Measurements from ENCODE around the gene TMEM117.
A peak's percentile ranks its signal among the peaks of the same experiment; 100 is the strongest.

TMEM117 gene

DNA sequence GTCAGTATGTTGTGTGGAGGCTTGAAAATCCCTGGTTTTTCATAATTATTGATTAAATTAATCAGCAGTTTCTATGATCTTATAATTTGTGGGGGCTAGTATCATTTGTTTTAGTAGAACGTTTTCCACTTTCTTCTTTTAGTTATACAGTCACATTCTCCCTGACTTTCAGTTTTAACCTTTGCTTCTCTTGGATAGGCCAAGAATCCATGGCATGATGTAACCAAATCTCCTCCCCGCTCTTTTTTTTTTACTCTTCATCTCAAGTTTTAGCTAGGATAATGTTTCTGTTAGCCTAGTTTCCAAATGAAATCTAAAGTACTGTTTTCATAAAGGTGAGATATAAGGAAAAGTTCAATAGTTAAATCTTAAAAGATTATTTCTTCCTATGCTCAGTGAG is 106.5 kb downstream of the TMEM117 start:
- DNase-seq (no peak), ATAC-seq (no peak)
- no peaks in the 10 kb centered on the region for H3K9me3 Mint-ChIP-seq
- no peak overlapping the region for H3K4me3 Mint-ChIP-seq
- H3K27ac Mint-ChIP-seq, result no peak overlapping the region
- no peaks in the 10 kb centered on the region for H3K4me1 Mint-ChIP-seq
- no peaks in the 10 kb centered on the region for H3K27me3 Mint-ChIP-seq

DNA sequence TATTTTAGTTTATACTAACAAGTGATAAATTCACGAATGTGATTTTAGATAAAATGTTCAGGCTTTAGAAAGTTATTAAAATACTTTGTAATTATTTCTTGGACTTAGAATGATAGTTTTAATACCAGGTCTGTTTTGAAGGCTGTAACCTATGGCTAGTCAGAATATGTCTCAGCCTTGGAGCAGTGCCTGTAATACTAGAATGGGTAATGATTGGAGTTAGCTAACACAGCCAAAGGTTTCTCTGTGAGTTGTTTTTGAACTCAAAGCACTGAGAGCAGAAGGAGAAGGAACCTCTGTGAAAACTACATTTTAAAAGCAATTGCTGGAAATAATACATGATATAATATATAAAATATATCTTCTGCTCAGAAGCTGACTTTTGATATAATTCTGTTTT is 110.1 kb downstream of the TMEM117 start:
- no peaks in the 10 kb centered on the region for H3K4me1 Mint-ChIP-seq
- DNase-seq (no peak), ATAC-seq (no peak)
- no peaks in the 10 kb centered on the region for H3K27me3 Mint-ChIP-seq
- no peak overlapping the region for H3K4me3 Mint-ChIP-seq
- no peak overlapping the region for H3K27ac Mint-ChIP-seq
- no peaks in the 10 kb centered on the region for H3K9me3 Mint-ChIP-seq

DNA sequence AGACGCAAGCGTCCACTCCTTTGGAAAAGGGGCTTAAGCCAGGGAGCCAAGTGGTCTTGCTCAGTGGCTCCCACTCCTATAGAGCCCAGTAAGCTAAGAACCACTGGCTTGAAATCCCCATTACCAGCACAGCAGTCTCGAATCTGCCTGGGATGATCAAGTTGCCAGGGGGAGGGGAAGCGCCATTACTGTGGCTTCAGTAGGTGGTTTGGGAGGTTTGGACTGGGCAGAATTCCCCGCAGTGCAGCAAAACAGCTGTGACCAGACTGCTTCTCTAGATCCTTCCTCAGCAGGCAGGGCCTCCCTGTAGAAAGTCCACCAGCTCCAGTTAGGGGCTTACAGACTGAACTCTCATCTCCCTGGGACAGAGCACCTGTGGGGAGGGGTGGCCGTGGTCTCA is 115.4 kb downstream of the TMEM117 start:
- Mint-ChIP-seq H3K27me3 (no peaks in the 10 kb centered on the region), H3K4me1 (peaks cover 6% of the 10 kb centered on the region), H3K4me3 (no peak overlapping the region), H3K9me3 (peaks cover 7 to 15% of the 10 kb centered on the region in 2 donors), H3K27ac (peak overlapping the region in 1 of 2 donors; percentile 45)
- DNase-seq, result no peak
- ATAC-seq, result no peak

DNA sequence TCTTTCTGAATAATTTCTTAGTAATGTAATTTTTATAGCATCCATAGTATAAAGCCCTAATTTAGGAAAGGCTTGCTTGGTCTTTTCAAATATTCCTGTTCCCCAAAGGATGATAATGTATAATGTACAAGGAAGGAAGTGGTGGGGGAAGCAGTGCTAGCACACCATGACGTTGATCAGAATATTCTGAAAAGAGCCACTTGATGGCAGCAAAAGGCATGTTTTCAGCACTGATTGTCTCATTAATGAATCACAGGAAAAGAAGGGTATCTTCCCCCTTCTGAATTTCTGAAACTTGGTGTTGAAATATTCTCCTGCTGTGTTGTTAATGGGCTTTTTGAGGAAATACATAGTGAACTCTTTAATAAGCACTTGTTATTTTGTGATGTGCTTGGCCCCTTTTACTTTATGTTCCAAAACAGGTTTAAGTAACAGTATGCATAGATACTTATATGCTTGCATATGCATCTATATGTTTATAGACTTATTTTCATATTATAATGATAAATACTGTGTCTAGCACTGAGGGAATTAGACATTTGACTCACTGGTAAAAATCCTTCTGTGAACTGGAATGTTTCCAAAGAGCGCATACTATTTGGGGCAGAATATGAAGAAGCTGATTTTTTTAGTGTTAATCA is 122.0 kb downstream of the TMEM117 start:
- Mint-ChIP-seq H3K4me1 (peaks cover 6% of the 10 kb centered on the region), H3K27me3 (no peaks in the 10 kb centered on the region), H3K9me3 (peaks cover 0 to 8% of the 10 kb centered on the region in 2 donors), H3K4me3 (no peak overlapping the region), H3K27ac (no peak overlapping the region)
- ATAC-seq (peak; percentile 76), DNase-seq (peak; percentile 8 to 13)

DNA sequence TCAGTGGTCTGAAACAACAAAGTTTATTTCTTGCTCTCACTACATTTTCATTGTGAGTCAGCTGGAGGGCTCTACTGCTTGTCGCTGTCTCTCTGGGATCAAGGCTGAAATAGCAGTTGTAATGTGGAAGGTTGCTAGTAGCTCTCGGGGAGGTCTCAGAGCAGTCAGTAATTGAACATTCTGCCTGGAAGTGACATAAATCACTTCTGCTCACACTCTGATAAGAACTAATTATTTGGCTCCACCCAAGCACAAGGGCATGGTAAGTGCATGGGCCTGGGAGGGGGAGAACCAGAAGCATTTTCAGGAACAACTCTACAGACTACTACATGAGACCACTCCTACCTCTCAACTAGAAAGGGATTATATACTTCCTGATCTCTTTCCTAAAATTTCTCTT is 128.2 kb downstream of the TMEM117 start:
- ATAC-seq (no peak), DNase-seq (no peak)
- Mint-ChIP-seq H3K27ac (no peak overlapping the region), H3K27me3 (no peaks in the 10 kb centered on the region), H3K4me1 (no peaks in the 10 kb centered on the region), H3K4me3 (no peak overlapping the region), H3K9me3 (no peaks in the 10 kb centered on the region)

DNA sequence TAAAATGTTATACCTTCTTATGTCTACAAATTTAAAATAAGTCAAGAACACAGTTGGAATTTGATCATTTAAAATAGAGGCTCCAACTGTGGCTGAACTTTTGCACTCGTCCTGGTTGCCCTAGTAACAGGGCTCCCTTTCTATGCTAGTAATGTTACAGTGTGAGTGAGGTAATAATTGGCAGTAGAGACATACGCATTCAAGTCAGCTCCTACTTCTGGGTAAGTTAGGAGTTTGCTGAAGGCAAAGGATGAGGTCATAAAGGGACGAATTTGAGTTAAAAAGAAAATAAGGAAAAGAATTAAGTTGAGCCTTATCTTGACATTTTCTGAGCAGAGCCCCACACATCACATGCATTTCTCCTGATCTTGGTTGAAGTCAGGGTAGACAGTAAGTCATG is 129.1 kb downstream of the TMEM117 start:
- Mint-ChIP-seq H3K27me3 (no peaks in the 10 kb centered on the region), H3K27ac (no peak overlapping the region), H3K9me3 (no peaks in the 10 kb centered on the region), H3K4me1 (no peaks in the 10 kb centered on the region), H3K4me3 (no peak overlapping the region)
- ATAC-seq (no peak), DNase-seq (no peak)

DNA sequence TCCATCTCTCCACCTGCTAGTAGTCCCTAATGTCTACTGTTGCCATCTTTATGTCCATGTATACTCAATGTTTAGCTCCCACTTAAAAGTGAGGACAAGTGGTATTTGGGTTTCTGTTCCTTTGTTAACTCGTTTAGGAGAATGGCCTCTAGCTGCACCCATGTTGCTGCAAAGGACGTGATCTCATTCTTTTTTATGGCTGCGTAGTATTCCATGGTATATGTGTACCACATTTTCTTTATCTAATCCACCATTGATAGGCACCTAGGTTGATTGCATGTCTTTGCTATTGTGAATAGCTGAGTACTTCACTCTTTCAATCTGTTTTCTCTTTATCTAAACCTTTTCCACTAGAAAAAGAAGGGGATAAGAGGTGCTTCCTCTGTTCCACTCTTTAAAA is 130.0 kb downstream of the TMEM117 start:
- Mint-ChIP-seq H3K4me1 (no peaks in the 10 kb centered on the region), H3K9me3 (no peaks in the 10 kb centered on the region), H3K27me3 (no peaks in the 10 kb centered on the region), H3K4me3 (no peak overlapping the region), H3K27ac (no peak overlapping the region)
- no peak for ATAC-seq
- DNase-seq, result no peak

DNA sequence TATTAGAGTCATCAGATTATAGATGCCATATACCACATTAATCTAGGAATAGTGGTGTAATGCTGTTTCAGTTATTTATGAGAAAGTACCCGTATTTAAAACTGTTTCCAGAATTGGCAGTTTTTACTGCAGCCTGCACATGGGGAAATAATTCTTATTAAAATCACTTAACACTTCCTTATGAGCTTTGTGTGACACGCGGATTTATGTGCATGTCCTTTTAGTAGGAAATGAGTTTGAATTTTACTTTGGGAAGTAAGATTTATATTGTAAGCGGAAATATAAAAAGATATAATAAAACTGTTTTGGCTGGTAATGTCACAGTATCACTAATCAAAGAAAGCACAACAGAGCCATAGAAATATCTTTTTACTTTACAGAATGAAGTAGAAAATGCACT is 132.9 kb downstream of the TMEM117 start:
- no peak for ATAC-seq
- Mint-ChIP-seq H3K9me3 (no peaks in the 10 kb centered on the region), H3K27me3 (no peaks in the 10 kb centered on the region), H3K4me3 (no peak overlapping the region), H3K27ac (no peak overlapping the region), H3K4me1 (no peaks in the 10 kb centered on the region)
- no peak for DNase-seq

DNA sequence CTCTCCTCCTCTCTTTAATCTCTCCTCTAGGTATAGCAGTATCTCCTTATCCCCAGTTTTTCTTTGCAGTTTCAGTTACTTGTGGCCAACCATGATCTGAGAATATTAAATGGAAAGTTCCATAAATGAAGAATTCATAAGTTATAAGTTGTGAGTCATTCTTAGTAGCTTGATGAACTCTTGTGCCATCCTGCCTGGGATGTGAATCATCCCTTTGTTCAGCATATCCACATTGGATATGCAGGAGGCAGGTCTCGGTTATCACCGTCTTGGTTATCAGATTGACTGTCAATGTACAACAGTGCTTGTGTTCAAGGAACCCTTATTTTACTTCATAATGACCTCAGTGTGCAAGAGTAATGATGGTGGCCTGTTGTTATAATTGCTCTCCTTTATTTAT is 134.0 kb downstream of the TMEM117 start:
- DNase-seq, result no peak
- Mint-ChIP-seq H3K4me1 (no peaks in the 10 kb centered on the region), H3K27ac (no peak overlapping the region), H3K27me3 (no peaks in the 10 kb centered on the region), H3K4me3 (no peak overlapping the region), H3K9me3 (no peaks in the 10 kb centered on the region)
- no peak for ATAC-seq

DNA sequence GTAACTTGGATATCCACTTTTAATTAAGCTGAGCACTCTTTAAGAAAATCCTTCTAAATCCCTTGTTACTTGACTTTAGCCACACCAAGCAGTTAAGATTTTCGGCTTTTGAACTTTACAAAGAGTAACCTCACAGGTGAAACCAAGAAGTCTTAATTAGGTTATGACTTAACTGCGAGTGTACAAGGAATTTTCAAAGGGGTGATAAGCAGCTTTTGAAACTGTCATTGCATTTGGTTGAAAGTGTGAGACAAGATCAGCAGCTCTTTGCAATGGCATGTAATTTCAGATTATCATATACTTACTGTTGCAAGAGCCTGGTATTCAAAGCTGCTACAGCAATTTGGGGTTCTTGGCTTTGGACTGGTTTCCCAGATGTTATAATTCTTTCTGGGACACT is 137.5 kb downstream of the TMEM117 start:
- ATAC-seq (no peak), DNase-seq (no peak)
- H3K27ac Mint-ChIP-seq, result no peak overlapping the region
- H3K9me3 Mint-ChIP-seq, result peaks cover 12 to 25% of the 10 kb centered on the region in 2 donors
- H3K4me1 Mint-ChIP-seq, result no peaks in the 10 kb centered on the region
- no peak overlapping the region for H3K4me3 Mint-ChIP-seq
- H3K27me3 Mint-ChIP-seq, result no peaks in the 10 kb centered on the region

DNA sequence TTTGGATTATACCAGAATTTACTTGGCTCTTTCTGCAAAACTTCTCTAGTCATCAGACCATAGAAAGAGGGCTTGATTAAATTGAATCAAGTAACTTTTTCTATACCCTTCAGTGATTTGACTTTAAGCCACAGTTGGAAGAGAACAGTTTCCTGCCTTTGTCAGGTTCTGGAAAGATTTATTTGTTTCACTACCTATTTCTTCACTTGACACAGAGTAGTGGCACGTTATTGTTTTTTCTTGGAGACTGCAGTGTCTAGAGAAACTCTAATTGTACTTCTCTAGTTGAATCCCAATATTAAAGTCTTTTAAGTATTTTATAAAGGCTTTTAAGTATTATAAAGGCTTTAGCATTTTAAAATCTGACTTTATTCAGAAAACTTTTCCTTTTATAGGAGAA is 138.1 kb downstream of the TMEM117 start:
- H3K27ac Mint-ChIP-seq, result no peak overlapping the region
- H3K4me3 Mint-ChIP-seq, result no peak overlapping the region
- no peaks in the 10 kb centered on the region for H3K4me1 Mint-ChIP-seq
- no peak for DNase-seq
- ATAC-seq, result no peak
- H3K27me3 Mint-ChIP-seq, result no peaks in the 10 kb centered on the region
- H3K9me3 Mint-ChIP-seq, result peaks cover 12 to 29% of the 10 kb centered on the region in 2 donors

DNA sequence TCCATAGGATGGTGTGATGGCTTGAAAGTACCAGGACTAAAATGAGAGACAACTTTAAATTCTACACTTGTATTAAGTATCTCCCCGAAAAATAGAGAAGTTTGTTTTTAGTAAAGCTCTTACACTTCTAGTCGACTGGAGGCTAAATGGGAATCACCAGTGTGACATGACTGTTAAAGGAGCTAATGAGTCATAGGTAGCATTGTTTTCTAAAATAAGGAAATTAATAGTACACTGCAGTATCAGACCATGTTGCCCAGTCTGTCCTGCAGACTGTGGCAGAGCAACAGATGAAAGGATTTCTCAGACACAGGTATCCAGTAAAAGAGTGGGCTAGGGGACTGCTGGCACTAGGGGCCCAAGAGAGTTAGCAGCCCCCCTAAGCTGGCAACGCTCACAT is 140.1 kb downstream of the TMEM117 start:
- Mint-ChIP-seq H3K27ac (no peak overlapping the region), H3K4me1 (no peaks in the 10 kb centered on the region), H3K9me3 (peaks cover 16 to 38% of the 10 kb centered on the region in 2 donors), H3K27me3 (no peaks in the 10 kb centered on the region), H3K4me3 (no peak overlapping the region)
- DNase-seq (no peak), ATAC-seq (no peak)

DNA sequence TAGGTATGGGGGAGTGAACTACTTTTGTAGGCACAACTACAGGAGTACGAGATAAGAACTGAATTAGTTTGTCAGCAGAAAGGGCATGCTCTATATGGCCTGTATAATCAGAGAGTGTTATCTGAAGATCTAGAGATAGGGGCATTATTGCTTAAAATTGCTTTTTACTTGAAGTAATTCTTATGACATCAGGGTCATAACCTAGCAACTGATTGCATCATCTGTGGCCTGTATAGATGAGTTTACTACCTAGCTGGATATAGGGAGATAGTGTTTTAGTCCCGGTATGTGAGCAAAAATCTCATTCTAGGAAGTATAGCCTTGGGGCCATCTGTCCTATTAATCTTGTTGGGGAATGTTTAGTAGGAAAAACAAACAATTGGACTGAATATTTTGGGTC is 142.7 kb downstream of the TMEM117 start:
- no peak for ATAC-seq
- H3K4me3 Mint-ChIP-seq, result no peak overlapping the region
- no peaks in the 10 kb centered on the region for H3K4me1 Mint-ChIP-seq
- no peak for DNase-seq
- H3K9me3 Mint-ChIP-seq, result peaks cover 16 to 38% of the 10 kb centered on the region in 2 donors
- H3K27me3 Mint-ChIP-seq, result no peaks in the 10 kb centered on the region
- H3K27ac Mint-ChIP-seq, result no peak overlapping the region

DNA sequence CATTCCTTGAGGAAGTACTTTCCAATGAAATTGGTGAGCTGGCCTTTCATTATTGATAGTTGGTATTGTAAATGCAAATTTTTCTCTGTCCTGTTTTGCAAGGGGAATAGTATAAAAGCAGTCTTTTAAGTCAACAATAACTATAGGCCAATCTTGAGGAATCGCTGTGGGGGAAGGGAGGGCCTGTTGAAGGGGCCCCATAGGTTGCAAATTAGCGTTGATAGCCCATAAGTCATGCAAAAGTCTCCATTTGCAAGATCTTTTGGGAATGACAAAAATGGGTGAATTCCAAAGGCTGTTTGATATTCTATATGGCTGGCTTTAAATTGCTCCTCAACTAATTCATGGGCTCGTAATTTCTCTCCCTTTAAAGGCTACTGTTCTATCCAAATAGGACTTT is 143.6 kb downstream of the TMEM117 start:
- Mint-ChIP-seq H3K27me3 (no peaks in the 10 kb centered on the region), H3K9me3 (peaks cover 16 to 38% of the 10 kb centered on the region in 2 donors), H3K4me1 (no peaks in the 10 kb centered on the region), H3K4me3 (no peak overlapping the region), H3K27ac (no peak overlapping the region)
- DNase-seq (no peak), ATAC-seq (no peak)

DNA sequence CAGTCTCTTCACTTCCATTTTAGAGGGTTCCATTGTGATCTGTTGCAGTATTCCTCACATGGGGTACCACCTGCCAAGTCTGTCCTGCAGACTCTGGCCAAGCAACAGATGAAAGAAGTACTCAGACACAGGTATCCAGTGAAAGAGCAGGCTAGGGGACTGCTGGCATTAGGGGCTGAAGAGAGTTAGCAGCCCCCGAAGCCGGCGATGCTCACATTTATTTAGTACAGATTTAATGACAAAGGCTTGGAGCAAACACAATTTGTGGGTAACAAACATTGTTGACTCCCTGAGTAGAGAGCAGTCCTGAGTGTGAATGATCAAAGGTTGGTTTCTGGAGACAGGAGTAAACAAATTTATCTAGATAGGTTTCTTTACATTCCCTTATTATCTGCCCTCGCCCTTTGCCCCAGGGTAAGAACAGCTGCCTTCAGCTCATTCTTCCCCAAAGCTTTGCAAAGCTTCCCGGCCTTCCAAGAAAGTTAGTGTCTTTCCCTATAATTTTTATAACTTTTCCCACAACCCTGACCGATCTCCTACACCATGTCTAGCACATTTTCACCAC is 144.8 kb downstream of the TMEM117 start:
- peaks cover 16 to 38% of the 10 kb centered on the region in 2 donors for H3K9me3 Mint-ChIP-seq
- ATAC-seq (no peak), DNase-seq (no peak)
- no peak overlapping the region for H3K4me3 Mint-ChIP-seq
- H3K27me3 Mint-ChIP-seq, result no peaks in the 10 kb centered on the region
- no peaks in the 10 kb centered on the region for H3K4me1 Mint-ChIP-seq
- H3K27ac Mint-ChIP-seq, result no peak overlapping the region

DNA sequence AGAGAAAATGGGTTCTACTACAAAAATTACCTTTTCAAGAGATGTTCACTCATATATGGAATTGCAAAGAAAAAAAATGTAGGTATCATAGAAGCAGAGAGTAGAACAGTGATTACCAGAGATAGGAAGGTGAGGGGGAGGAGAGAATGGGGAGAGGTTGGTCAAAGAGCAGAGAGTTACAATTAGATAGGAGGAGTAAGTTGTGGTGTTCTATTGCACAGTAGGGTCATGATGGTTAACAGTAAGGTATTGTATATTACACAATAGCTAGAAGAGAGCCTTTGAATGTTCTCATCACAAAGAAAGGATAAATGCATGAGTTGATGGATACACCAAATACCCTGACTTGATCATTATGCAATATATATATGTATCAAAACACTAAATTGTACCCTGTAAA is 145.8 kb downstream of the TMEM117 start:
- Mint-ChIP-seq H3K4me3 (no peak overlapping the region), H3K9me3 (peaks cover 13 to 29% of the 10 kb centered on the region in 2 donors), H3K4me1 (no peaks in the 10 kb centered on the region), H3K27ac (no peak overlapping the region), H3K27me3 (no peaks in the 10 kb centered on the region)
- DNase-seq (no peak), ATAC-seq (no peak)

DNA sequence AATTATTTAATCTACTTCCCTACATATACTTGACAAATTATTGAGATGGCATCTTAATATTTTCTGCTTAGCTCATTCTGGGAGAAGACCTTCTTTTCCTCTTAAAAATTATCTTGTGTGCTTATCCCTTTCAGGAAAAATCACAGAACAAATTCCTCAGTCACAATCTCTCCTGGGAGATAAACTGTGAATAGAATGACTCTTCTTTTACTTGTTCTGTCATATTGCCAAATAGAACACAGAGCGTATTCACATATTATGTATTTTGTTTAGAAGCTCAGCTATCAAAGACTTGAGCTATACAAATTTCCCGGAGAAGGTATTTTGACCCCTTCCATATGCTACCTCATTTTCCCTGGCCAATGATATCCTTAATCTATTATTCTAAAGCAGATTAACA is 146.7 kb downstream of the TMEM117 start:
- Mint-ChIP-seq H3K4me3 (no peak overlapping the region), H3K27ac (no peak overlapping the region), H3K4me1 (no peaks in the 10 kb centered on the region), H3K9me3 (peaks cover 10 to 21% of the 10 kb centered on the region in 2 donors), H3K27me3 (no peaks in the 10 kb centered on the region)
- no peak for DNase-seq
- ATAC-seq, result no peak

All from stimulated activated naive CD8-positive, alpha-beta T cell treated with anti-CD3 and anti-CD28 coated beads, Interleukin-15, amount 100 ng/mL, for 72 hours (primary cell).